ENCODE measurements around the gene NPAS1.
"Not testable (repeated sequence)": the region's sequence is repeated elsewhere in the genome, so short reads cannot be mapped to it uniquely, and the experiment has no call there.

Gene NPAS1

DNA sequence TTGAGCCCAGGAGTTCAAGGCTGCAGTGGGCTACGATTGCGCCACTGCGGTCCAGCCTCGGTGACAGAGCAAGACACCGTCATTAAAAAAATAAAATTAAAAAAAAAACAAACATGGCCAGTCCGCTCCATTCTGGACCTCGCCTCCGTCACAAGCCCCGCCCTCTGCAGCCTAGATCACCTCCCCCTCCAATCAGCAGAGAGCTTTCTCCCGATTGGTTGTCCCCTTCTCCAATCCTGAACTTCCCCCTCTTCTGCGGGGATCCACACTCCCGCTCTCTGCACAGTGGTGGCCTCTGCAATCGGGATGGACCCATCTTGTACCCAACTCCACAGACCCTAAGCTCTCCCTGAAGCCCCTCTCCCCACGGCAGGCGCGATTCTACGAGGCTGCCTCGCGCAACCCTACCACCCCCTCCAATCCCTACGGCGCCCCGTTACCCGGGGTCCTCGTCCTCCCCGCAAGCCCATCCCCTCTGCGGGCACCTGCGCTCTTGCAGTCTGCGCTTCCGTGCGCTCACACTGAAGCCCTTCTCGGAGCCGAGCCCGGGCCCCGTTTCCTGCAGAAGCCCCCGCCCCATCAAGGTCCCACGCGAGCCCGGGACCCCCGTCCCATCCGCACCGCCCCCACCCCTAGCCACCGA lies 28.2 kb downstream of the NPAS1 start:
- DNase-seq (ENCODE audit: low read depth), result peak; percentile 64

DNA sequence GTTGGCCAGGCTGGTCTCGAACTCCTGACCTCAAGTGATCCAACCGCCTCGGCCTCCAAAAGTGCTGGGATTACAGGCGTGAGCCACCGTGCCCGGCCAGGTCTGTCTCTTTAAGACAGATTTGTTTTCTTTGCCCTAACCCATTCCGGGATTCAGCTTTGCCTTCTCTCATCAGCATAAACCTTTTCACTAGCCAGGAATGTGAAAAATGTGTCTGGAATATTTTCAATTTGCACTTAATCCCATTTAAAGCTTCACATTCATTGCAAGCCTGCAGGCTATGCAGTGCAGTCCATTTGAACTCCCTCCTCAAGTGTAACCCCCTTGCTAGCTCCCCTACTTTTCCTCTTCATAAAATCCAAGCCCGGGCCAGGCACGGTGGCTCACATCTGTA lies 29.7 kb downstream of the NPAS1 start:
- no peak for DNase-seq (ENCODE audit: low read depth)

DNA sequence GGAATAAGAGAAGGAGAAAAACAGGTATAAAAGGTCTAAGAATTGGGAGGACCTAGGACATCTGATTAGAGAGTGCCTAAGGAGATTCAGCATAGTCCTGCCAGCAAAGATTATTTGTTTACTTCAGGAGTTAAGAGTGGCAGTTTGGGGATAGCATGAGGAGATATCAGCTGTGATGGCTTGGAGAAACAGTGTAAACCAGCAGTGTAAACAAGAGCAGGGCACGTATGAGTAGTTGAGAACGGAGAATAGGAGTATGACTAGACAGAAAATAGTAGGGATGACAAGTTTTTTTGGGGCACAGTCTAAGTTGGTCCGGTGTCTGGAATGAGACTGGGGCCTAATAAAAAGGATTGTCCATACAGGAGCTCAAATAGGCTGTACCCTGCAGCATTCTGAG lies 30.9 kb downstream of the NPAS1 start:
- DNase-seq (ENCODE audit: low read depth), result not testable (repeated sequence)

DNA sequence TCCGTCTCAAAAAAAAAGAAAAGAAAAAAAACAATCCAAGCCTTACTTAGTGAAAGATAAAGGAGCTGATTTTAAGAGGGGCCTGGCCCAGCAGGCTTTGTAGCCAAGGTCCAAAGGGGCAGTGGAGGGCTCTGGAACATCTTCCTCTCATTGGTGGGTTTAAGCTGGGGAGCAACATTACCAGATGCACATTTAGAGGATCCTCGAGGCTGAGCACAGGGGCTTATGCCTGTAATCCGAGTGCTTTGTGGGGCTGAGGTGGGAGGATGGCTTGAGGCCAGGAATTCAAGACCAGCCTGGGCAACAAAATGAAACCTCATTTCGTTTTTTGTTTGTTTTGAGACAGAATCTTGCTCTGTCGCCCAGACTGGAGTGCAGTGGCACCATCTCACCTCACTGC lies 36.8 kb downstream of the NPAS1 start:
- no peak for DNase-seq (ENCODE audit: low read depth)

- no peak for DNase-seq (ENCODE audit: low read depth)
Measured at GRCh38 chr19:47057328-47057727, 37.7 kb downstream of the NPAS1 start.

DNA sequence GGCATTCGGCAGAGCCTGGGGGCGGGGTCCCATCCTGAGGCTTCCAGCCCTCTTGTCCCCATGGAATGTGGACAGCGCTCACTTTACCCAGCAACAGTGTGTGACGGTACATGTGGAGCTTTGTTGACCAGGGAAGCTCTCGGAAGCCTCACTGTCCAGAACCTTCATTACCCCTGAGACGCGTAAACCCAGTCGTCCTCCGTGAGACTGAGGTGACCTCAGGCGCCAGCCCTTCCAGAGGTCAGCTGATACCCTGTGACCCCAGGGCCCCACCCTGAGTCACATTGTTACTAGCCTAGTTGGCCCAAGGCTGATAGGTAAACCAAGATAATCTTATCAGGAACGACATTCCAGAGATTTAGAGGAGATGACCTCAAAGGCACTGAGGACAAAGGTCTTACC lies 39.0 kb downstream of the NPAS1 start:
- DNase-seq (ENCODE audit: low read depth), result no peak

DNA sequence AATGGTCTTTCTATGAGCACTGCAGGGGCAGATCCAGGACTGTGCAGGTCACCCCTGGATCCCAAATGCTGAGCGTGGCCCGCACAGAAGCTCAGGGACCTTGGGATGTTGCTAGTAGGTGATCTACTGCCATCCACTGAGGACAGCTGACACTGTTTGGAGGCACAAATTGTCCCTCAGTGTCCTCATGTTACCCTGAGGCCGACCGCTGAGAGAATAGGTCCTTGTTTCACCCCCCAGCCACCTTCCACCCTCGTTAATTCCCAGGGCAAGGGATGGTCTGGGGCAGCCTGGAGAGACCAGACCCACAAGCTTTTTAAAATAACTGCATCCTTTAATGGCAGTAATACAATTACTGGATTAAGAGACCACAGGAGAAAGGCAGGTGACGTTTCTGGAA lies 44.2 kb downstream of the NPAS1 start:
- no peak for DNase-seq (ENCODE audit: low read depth)

DNA sequence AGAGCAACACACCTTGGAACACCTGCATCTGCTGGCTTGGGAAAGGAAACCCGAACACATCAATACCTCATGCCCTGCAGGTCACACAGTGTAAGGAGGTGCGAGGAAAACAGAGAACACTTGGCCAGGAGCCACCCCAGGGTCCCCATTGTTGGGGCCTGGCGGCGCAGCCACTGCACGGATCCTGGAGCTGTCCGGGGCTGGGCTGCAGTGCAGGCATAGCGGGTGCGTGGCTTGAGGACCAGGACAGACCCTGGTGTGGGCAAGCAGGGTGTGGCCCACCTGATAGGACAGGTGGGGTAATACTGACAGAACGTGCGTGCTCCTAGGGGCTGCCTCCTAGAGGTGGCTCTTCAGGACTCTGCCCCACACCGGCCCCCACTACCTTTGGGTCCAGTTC lies 45.6 kb downstream of the NPAS1 start:
- DNase-seq (ENCODE audit: low read depth), result no peak

DNA sequence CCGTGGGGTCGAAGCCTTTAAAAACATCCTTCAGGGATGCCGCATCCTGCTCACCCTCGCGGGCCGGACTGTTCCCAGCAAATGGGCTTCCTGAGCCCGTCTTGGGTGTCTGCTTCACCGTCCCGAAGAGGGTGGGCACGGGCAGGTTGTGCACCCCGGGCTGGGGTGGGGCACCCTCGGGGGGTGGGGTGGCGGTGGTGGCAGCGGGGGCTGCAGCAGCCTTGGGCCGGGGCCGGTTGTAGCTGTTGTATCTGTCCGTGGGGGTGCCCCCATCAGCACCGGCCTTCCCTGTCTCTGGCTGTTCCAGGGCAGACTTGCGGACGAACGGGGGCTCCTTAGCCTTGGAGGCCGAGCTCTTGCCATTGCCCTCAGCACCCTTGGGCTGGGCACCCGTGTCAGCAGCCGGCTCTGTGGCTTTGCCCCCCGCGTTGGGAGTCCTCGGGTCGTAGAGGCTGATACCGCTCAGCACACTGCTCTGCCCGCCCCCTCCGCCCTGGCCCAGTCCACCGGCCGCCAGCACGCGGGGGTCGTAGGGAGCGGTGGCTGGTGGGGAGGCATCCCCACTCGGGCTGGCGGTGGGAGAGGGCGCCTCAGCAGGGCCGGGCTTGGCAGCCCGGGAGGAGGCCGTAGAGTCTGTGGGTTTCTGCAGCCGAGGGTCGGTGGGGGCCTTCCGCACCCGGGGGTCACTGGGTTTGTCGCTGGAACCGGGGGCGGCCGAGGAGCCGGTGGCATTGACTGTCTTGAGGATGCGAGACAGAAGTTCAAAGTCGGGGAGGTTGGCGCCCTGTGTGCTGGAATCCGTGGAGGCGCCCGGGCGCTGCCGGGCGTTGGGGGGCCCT lies 47.0 kb downstream of the NPAS1 start:
- no peak for DNase-seq (ENCODE audit: low read depth)

DNA sequence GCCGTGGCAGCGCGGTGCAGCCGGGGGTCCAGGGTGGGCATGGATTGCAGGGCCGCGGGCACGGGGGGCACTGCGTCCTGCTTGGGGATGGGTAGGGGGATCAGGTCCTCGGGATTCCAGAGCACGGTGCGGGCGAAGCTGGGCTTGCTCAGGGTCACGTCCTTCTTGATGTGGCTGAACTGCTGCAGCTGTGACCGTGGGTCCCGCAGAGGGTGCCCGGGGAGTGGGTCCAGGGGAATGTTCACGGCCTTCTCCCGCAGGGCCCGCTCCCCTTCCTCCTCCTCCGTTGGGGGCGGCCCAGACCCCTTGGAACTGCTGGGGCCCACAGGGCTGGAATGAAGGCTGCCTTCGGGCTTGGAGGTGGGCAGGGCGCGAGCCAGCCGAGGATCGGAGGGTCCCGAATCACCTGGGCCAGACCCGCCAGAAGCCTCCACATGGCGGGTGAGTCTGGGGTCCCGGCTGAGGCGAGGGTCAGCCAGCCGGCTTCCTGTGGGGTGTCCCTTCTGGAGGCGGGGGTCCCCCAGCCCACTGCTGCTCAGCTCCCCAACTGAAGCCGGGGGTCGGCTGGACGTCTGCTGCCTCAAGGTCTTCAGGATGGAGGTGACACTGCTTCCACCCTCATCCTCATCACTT lies 47.7 kb downstream of the NPAS1 start:
- DNase-seq (ENCODE audit: low read depth), result no peak

- DNase-seq (ENCODE audit: low read depth), result no peak
Measured at GRCh38 chr19:47068246-47068645, 48.6 kb downstream of the NPAS1 start.

- DNase-seq (ENCODE audit: low read depth), result no peak
Measured at GRCh38 chr19:47068876-47069406, 49.3 kb downstream of the NPAS1 start.

- no peak for DNase-seq (ENCODE audit: low read depth)
Measured at GRCh38 chr19:47069795-47070194, 50.2 kb downstream of the NPAS1 start.

DNA sequence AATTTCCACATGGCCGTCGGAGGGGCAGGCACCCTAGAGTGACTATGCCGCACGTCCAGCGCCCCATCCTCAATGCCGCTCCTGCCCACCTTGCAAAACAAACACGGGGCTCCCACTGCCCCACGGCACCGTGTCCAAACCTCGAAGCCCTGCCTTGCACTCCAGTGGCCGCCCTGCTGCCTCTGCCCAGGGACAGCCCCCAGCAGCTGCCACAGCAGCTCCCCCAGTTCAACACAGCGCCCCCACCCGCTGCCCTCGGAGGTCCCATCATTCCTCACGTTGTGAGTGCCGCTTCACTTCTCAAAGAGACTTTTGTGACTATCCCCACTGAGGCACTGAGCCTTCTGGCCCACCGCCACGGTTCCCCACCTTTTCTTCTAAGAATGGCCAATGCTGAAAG lies 51.1 kb downstream of the NPAS1 start:
- no peak for DNase-seq (ENCODE audit: low read depth)

DNA sequence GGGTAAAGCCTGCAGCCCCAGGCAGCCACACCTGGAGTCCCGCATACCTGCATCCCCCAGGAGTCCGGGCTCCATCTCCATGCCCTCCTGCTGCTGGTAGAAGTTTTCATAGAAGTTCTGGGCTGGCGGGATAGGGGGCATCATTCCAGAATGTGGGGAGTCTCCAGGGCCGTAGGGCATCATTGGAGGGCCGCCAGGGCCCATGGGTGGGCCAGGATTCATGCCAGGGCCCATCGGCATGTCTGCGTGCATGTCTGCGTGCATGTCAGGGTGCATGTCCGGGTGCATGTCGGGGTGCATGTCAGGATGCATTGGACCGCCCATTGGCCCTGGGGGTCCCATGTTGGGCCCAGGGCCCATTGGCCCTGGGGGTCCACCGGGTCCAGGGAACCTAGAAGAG lies 52.1 kb downstream of the NPAS1 start:
- DNase-seq (ENCODE audit: low read depth), result no peak

- no peak for DNase-seq (ENCODE audit: low read depth)
Measured at GRCh38 chr19:47072323-47072722, 52.7 kb downstream of the NPAS1 start.

- no peak for DNase-seq (ENCODE audit: low read depth)
Measured at GRCh38 chr19:47073574-47073973, 53.9 kb downstream of the NPAS1 start.

DNA sequence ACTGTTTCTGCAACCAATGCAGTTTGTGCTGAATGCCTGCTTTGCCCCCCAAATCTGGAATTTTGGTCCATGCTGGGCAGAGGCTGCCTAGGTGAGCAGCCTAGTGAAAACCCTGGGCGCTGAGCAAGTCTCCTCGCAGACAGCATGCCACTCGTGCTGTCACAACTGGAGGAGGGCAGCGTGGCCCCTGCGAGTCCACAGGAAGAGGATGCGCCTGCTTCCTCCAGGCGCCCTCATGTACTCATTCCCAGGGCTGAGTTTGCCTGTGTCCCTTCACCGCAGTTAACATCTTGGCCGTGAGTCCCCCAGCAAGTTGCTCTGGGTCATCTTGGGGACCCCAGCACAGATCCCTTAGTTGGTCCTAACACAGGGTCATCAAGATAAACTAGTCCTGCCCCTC lies 55.0 kb downstream of the NPAS1 start:
- DNase-seq (ENCODE audit: low read depth), result no peak

GRCh38 chr19:47075179-47075810 lies 55.7 kb downstream of the NPAS1 start:
- DNase-seq (ENCODE audit: low read depth), result no peak

GRCh38 chr19:47075941-47076340 lies 56.3 kb downstream of the NPAS1 start:
- no peak for DNase-seq (ENCODE audit: low read depth)

DNA sequence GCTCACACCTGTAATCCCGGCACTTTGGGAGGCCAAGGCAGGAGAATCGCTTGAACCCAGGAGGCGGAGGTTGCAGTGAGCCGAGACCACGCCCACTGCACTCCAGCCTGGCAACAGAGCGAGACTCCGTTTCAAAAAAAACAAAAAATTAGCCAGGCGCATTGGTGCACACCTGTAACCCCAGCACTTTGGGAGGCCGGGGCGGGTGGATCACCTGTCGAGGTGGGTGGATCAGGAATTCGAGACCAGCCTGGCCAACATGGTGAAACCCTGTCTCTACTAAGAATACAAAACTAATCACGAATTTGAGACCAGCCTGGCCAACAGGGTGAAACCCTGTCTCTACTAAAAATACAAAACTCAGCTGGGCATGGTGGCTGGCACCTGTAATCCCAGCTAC lies 58.7 kb downstream of the NPAS1 start:
- DNase-seq (ENCODE audit: low read depth), result not testable (repeated sequence)

DNA sequence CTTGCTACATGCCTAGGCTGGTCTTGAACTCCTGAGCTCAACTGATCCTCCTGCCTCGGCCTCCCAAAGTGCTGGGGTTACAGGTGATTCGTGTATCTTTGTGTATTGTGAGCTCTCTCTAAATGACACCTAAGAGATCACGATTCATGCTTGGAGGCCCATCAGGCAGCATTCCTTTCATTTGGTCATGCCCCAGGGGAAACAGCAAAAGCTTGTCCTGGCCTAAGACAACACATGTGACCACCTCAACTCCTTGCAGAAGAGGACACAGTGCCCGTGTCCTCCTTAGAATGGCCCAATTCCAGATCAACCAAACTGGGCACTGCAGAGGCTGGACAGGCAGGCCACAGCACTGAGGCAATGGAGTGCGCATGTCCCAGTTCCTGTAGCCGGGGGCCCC lies 61.5 kb downstream of the NPAS1 start:
- no peak for DNase-seq (ENCODE audit: low read depth)

- DNase-seq (ENCODE audit: low read depth), result no peak
Measured at GRCh38 chr19:47082493-47082892, 62.9 kb downstream of the NPAS1 start.

Data from activated T-cell treated with anti-CD3 and anti-CD28 coated beads for 24 hours (primary cell).